ENCODE results near the gene TFCP2L1.

DNA sequence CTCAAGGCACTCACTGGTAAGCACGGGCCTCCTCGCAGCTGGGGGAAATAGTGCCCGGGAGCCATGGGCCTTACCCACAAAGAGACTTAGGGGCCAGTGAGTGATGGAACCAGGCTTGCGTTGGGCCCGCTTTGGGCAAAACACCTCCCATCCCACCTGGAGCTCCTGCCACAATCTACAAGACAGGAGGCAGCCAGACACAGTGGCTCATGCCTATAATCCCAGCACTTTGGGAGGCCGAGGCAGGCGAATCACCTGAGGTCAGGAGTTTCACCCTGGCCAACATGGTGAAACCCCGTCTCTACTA lies 88.2 kb downstream of the TFCP2L1 start:
- TF ChIP-seq, protein P1, sequence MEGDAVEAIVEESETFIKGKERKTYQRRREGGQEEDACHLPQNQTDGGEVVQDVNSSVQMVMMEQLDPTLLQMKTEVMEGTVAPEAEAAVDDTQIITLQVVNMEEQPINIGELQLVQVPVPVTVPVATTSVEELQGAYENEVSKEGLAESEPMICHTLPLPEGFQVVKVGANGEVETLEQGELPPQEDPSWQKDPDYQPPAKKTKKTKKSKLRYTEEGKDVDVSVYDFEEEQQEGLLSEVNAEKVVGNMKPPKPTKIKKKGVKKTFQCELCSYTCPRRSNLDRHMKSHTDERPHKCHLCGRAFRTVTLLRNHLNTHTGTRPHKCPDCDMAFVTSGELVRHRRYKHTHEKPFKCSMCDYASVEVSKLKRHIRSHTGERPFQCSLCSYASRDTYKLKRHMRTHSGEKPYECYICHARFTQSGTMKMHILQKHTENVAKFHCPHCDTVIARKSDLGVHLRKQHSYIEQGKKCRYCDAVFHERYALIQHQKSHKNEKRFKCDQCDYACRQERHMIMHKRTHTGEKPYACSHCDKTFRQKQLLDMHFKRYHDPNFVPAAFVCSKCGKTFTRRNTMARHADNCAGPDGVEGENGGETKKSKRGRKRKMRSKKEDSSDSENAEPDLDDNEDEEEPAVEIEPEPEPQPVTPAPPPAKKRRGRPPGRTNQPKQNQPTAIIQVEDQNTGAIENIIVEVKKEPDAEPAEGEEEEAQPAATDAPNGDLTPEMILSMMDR (conservative IDR thresholded peaks at IDR 0.05; ENCODE audit: low read depth in 2 of 2) = no peak
- TF ChIP-seq POLR2AphosphoS5 (IDR thresholded peaks at IDR 0.05; ENCODE audit: low read depth) (no peak), EZH2 (IDR thresholded peaks at IDR 0.05; ENCODE audit: low read depth, unreplicated experiment) (no peak), STAT1 (IDR thresholded peaks at IDR 0.05; ENCODE audit: unreplicated experiment) (no peak), CREB1 (CRISPR knock-in tag; IDR thresholded peaks at IDR 0.05; ENCODE audit: low read depth) (no peak)
- TF ChIP-seq, protein P2, sequence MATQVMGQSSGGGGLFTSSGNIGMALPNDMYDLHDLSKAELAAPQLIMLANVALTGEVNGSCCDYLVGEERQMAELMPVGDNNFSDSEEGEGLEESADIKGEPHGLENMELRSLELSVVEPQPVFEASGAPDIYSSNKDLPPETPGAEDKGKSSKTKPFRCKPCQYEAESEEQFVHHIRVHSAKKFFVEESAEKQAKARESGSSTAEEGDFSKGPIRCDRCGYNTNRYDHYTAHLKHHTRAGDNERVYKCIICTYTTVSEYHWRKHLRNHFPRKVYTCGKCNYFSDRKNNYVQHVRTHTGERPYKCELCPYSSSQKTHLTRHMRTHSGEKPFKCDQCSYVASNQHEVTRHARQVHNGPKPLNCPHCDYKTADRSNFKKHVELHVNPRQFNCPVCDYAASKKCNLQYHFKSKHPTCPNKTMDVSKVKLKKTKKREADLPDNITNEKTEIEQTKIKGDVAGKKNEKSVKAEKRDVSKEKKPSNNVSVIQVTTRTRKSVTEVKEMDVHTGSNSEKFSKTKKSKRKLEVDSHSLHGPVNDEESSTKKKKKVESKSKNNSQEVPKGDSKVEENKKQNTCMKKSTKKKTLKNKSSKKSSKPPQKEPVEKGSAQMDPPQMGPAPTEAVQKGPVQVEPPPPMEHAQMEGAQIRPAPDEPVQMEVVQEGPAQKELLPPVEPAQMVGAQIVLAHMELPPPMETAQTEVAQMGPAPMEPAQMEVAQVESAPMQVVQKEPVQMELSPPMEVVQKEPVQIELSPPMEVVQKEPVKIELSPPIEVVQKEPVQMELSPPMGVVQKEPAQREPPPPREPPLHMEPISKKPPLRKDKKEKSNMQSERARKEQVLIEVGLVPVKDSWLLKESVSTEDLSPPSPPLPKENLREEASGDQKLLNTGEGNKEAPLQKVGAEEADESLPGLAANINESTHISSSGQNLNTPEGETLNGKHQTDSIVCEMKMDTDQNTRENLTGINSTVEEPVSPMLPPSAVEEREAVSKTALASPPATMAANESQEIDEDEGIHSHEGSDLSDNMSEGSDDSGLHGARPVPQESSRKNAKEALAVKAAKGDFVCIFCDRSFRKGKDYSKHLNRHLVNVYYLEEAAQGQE (IDR thresholded peaks at IDR 0.05; ENCODE audit: unreplicated experiment) = no peak

Data from GM23338 (cell line).